ENCODE measurements around the gene ARID4B. TPM values are rescaled to one million over a fixed set of nuclear protein-coding genes. Genes with fewer than 3 reads are reported as not detected.
A peak's percentile ranks its signal among the peaks of the same experiment; 100 is the strongest.

Gene ARID4B
- total and polyA plus RNA-seq, 7 experiments from 2014 or later, result 60.8 to 124 (median 86.3) TPM

DNA sequence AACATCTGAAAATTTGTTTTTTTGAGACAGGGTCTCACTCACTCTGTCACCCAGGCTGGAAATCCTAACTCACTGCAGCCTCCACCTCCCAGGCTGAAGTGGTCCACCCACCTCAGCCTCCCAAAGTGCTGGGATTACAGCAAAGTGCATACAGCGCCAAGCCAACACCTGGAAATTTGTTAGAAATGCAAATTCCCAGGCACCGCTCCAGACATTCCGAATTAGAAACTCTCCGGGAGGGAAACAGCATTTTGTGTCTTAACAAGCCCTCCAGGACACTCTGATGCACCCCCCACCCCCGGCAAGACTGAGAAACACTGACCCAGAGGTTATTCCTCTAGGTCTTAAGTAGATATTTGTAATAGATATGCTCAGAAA, 49.1 kb downstream of the ARID4B start:
- Histone ChIP-seq H3K9me3 (ENCODE audit: control insufficient read depth in 2 of 3, low read length in 3 of 3) (no peaks in the 10 kb centered on the region), H3K36me3 (ENCODE audit: control insufficient read depth in 2 of 3, insufficient read depth in 3 of 3, low read length in 3 of 3) (no peaks in the 10 kb centered on the region), H3K4me3 (ENCODE audit: low read length) (no peak overlapping the region), H3K27me3 (ENCODE audit: control insufficient read depth in 2 of 2, insufficient read depth in 2 of 2, low read length in 2 of 2) (no peaks in the 10 kb centered on the region), H3K27ac (ENCODE audit: low read depth, low read length) (no peak overlapping the region), H3K4me1 (ENCODE audit: control insufficient read depth in 2 of 2, insufficient read depth in 2 of 2, low read length in 2 of 2) (peaks cover 24 to 33% of the 10 kb centered on the region in 2 donors)
- H3K36me3 Mint-ChIP-seq, result peaks cover 0 to 13% (median 5%) of the 10 kb centered on the region in 5 donors
- intact Hi-C loops (cut with micrococcal nuclease), result no loop called here
- no peak for ATAC-seq
- ChIA-PET CTCF (no interaction called here), POLR2A (interaction anchor here (1.1 kb wide), 1 partner anchor 51 kb away, joined by 5 read pairs; no protein-coding TSS in a partner anchor)
- peak overlapping the region in 1 of 10 donors; percentile 45 for H3K4me3 Mint-ChIP-seq
- peak overlapping the region in 5 of 9 donors; percentile 28 to 72 (median 52) for H3K27ac Mint-ChIP-seq
- DNase-seq, result no peak
- peaks cover 34 to 86% (median 71%) of the 10 kb centered on the region in 7 donors for H3K4me1 Mint-ChIP-seq
- peaks cover 0 to 2% (median 0%) of the 10 kb centered on the region in 11 donors for H3K9me3 Mint-ChIP-seq
- no peaks in the 10 kb centered on the region for H3K27me3 Mint-ChIP-seq

DNA sequence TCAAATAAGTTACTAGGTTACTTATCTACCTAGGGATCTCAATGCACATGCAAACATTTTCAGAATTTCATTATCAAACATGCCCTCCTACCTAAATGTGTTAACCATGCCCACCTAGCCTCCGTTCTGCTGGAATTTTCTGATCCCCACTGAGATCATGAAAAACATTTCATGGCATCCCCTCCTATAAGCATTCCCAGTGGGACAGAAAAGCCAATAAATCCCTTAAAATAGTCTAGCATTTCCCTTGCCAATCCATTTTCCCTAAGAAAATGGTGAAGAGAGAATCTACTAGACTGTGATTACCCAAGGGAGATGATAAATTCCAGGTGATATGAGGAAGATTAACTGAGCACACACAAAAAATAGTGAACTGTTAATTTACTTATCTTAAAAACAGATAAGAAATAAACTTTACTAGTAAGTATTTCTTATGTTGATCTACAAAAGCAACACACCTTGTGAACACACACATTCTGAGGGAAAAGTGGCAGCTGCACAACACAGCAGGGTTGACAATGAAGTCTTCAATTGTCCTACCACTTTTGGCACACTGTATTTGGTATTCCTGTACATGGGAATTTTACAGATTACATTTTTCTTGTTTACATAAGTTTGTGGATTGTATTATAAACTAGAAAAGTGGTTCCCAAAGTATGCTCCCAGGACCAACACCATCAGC, 49.6 kb downstream of the ARID4B start:
- Mint-ChIP-seq H3K4me1 (peaks cover 37 to 89% (median 76%) of the 10 kb centered on the region in 7 donors), H3K4me3 (peak overlapping the region in 4 of 10 donors; percentile 10 to 49 (median 12)), H3K27ac (peak overlapping the region in 7 of 9 donors; percentile 6 to 82 (median 51)), H3K27me3 (no peaks in the 10 kb centered on the region), H3K9me3 (peaks cover 0 to 2% (median 0%) of the 10 kb centered on the region in 11 donors), H3K36me3 (peaks cover 0 to 13% (median 5%) of the 10 kb centered on the region in 5 donors)
- intact Hi-C loops (cut with micrococcal nuclease), result no loop called here
- no peak for ATAC-seq
- H3K9me3 ChIP-seq (ENCODE audit: control insufficient read depth in 2 of 3, low read length in 3 of 3), result no peaks in the 10 kb centered on the region
- H3K4me1 ChIP-seq (ENCODE audit: control insufficient read depth in 2 of 2, insufficient read depth in 2 of 2, low read length in 2 of 2), result peaks cover 26 to 36% of the 10 kb centered on the region in 2 donors
- no peak for DNase-seq
- no peak overlapping the region for H3K27ac ChIP-seq (ENCODE audit: low read depth, low read length)
- ChIA-PET POLR2A (no interaction called here), CTCF (no interaction called here)
- no peak overlapping the region for H3K4me3 ChIP-seq (ENCODE audit: low read length)
- no peaks in the 10 kb centered on the region for H3K27me3 ChIP-seq (ENCODE audit: control insufficient read depth in 2 of 2, insufficient read depth in 2 of 2, low read length in 2 of 2)
- H3K36me3 ChIP-seq (ENCODE audit: control insufficient read depth in 2 of 3, insufficient read depth in 3 of 3, low read length in 3 of 3), result no peaks in the 10 kb centered on the region

DNA sequence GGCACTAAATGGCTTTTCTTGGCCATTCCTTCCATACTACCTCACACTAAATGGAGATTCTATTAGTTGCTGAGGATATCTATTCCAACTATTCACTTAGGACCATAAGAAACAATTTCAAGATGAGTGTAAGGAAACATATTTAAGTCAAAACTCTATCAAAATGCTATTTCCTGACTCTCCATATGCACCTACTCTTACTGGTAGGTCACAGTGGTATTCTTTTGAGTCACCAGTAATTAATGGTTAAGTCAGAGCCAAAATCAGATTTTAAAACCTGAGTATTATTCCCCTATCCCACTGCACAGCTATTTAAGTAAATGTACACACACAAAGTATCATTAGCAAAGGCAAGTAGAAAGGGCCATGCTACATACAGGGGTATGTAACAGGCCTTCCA, 50.3 kb downstream of the ARID4B start:
- Histone ChIP-seq H3K4me3 (ENCODE audit: low read length) (no peak overlapping the region), H3K27ac (ENCODE audit: low read depth, low read length) (no peak overlapping the region), H3K27me3 (ENCODE audit: control insufficient read depth in 2 of 2, insufficient read depth in 2 of 2, low read length in 2 of 2) (no peaks in the 10 kb centered on the region), H3K4me1 (ENCODE audit: control insufficient read depth in 2 of 2, insufficient read depth in 2 of 2, low read length in 2 of 2) (peaks cover 32 to 37% of the 10 kb centered on the region in 2 donors), H3K36me3 (ENCODE audit: control insufficient read depth in 2 of 3, insufficient read depth in 3 of 3, low read length in 3 of 3) (no peaks in the 10 kb centered on the region), H3K9me3 (ENCODE audit: control insufficient read depth in 2 of 3, low read length in 3 of 3) (no peaks in the 10 kb centered on the region)
- H3K36me3 Mint-ChIP-seq, result peaks cover 0 to 13% (median 5%) of the 10 kb centered on the region in 5 donors
- peaks cover 0 to 2% (median 0%) of the 10 kb centered on the region in 11 donors for H3K9me3 Mint-ChIP-seq
- peak overlapping the region in 8 of 9 donors; percentile 6 to 82 (median 42) for H3K27ac Mint-ChIP-seq
- DNase-seq (no peak), ATAC-seq (no peak)
- no peaks in the 10 kb centered on the region for H3K27me3 Mint-ChIP-seq
- H3K4me1 Mint-ChIP-seq, result peaks cover 38 to 91% (median 81%) of the 10 kb centered on the region in 7 donors
- ChIA-PET CTCF (no interaction called here), POLR2A (no interaction called here)
- peak overlapping the region in 4 of 10 donors; percentile 4 to 46 (median 10) for H3K4me3 Mint-ChIP-seq
- intact Hi-C loops (cut with micrococcal nuclease), result no loop called here

DNA sequence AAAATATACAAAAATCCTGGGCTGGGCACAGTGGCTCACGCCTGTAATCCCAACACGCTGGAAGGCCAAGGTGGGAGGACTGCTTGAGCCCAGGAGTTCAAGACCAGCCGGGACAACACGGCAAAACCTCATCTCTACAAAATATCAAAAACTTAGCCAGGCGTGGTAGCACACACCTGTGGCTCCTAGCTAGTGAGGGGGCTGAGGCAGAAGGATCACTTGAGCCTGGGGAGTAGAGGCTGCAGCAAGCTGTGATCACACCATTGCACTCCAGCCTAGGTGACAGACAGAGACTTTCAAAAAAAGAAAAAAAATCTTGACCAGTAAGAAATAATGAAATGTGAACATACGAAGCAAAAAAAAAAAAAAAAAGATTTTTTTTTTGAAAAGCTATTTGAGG, 52.1 kb downstream of the ARID4B start:
- no peaks in the 10 kb centered on the region for H3K27me3 Mint-ChIP-seq
- peaks cover 43 to 90% (median 83%) of the 10 kb centered on the region in 7 donors for H3K4me1 Mint-ChIP-seq
- H3K27me3 ChIP-seq (ENCODE audit: control insufficient read depth in 2 of 2, insufficient read depth in 2 of 2, low read length in 2 of 2), result no peaks in the 10 kb centered on the region
- H3K27ac Mint-ChIP-seq, result peak overlapping the region in 8 of 9 donors; percentile 4 to 79 (median 38)
- H3K9me3 Mint-ChIP-seq, result peaks cover 0 to 2% (median 0%) of the 10 kb centered on the region in 11 donors
- CTCF ChIA-PET, result no interaction called here
- POLR2A ChIA-PET, result interaction anchor here (1.0 to 1.8 kb wide), 7 partner anchors 14 to 53 kb away, joined by 3 to 7 read pairs (median 4); no protein-coding TSS in a partner anchor
- peaks cover 37 to 38% of the 10 kb centered on the region in 2 donors for H3K4me1 ChIP-seq (ENCODE audit: control insufficient read depth in 2 of 2, insufficient read depth in 2 of 2, low read length in 2 of 2)
- no peaks in the 10 kb centered on the region for H3K36me3 ChIP-seq (ENCODE audit: control insufficient read depth in 2 of 3, insufficient read depth in 3 of 3, low read length in 3 of 3)
- no peaks in the 10 kb centered on the region for H3K9me3 ChIP-seq (ENCODE audit: control insufficient read depth in 2 of 3, low read length in 3 of 3)
- DNase-seq (no peak), ATAC-seq (no peak)
- peaks cover 0 to 12% (median 4%) of the 10 kb centered on the region in 5 donors for H3K36me3 Mint-ChIP-seq
- intact Hi-C loops (cut with micrococcal nuclease), result loop anchor here in 1 of 2 donors (2.0 kb wide), 1 partner anchor 17 kb away; no protein-coding TSS in a partner anchor
- peak overlapping the region in 8 of 10 donors; percentile 13 to 66 (median 36) for H3K4me3 Mint-ChIP-seq
- H3K4me3 ChIP-seq (ENCODE audit: low read length), result no peak overlapping the region
- H3K27ac ChIP-seq (ENCODE audit: low read depth, low read length), result peak overlapping the region; percentile 10

DNA sequence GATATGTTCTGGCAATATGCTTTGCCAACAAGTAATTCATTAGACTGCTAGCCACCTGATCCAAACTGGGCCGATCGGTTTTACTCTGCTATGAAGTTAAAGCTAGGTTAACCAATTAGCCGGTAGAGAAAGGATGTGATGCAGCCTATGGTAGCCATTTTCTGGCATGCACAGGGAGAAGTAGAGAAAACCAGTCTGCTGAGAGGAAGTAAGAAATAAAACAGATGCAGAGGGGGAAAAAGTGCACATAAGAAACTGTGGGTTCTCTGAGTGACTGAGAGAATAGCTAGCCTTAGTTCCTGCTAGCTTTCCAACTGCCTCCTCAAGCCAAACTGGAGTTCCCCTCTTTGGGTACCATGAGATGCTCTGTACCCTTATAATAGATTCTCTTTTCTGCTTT, 52.8 kb downstream of the ARID4B start:
- H3K36me3 Mint-ChIP-seq, result peaks cover 0 to 8% (median 4%) of the 10 kb centered on the region in 5 donors
- no peaks in the 10 kb centered on the region for H3K27me3 Mint-ChIP-seq
- Histone ChIP-seq H3K4me1 (ENCODE audit: control insufficient read depth in 2 of 2, insufficient read depth in 2 of 2, low read length in 2 of 2) (peaks cover 37% of the 10 kb centered on the region in 2 donors), H3K4me3 (ENCODE audit: low read length) (no peak overlapping the region), H3K36me3 (ENCODE audit: control insufficient read depth in 2 of 3, insufficient read depth in 3 of 3, low read length in 3 of 3) (no peaks in the 10 kb centered on the region), H3K27me3 (ENCODE audit: control insufficient read depth in 2 of 2, insufficient read depth in 2 of 2, low read length in 2 of 2) (no peaks in the 10 kb centered on the region), H3K27ac (ENCODE audit: low read depth, low read length) (peak overlapping the region; percentile 10), H3K9me3 (ENCODE audit: control insufficient read depth in 2 of 3, low read length in 3 of 3) (no peaks in the 10 kb centered on the region)
- ChIA-PET CTCF (no interaction called here), POLR2A (interaction anchor here (1.0 to 1.8 kb wide), 6 partner anchors 14 to 52 kb away, joined by 3 to 7 read pairs (median 4); no protein-coding TSS in a partner anchor)
- peaks cover 48 to 92% (median 85%) of the 10 kb centered on the region in 7 donors for H3K4me1 Mint-ChIP-seq
- peak overlapping the region; percentile 13 to 66 (median 42) for H3K4me3 Mint-ChIP-seq
- peaks cover 0 to 2% (median 0%) of the 10 kb centered on the region in 11 donors for H3K9me3 Mint-ChIP-seq
- intact Hi-C loops (cut with micrococcal nuclease), result loop anchor here in 1 of 2 donors (2.0 kb wide), 1 partner anchor 16 kb away; no protein-coding TSS in a partner anchor
- DNase-seq, result peak in 7 of 9 donors; percentile 10 to 48 (median 31)
- H3K27ac Mint-ChIP-seq, result peak overlapping the region; percentile 4 to 79 (median 39)
- ATAC-seq, result peak; percentile 66

DNA sequence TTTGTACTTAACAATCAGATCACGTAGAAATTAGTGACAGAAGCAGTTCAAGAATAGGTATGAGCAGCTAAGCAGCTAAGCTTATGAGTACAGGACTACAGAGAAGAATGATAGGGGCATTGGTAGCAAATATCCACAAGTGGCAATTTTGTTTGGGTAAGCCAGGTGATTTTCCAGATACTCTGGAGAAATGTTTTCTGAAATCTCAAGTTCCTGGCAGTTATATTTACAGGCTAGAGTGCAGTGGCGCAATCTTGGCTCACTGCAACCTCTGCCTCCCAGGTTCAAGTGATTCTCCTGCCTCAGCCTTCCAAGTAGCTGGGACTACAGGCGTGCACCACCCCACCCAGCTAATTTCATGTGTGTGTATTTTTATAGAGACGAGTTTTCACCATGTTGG, 55.1 kb downstream of the ARID4B start:
- peak overlapping the region in 2 of 10 donors; percentile 7 to 23 for H3K4me3 Mint-ChIP-seq
- intact Hi-C loops (cut with micrococcal nuclease), result no loop called here
- peaks cover 0 to 2% (median 0%) of the 10 kb centered on the region in 11 donors for H3K9me3 Mint-ChIP-seq
- H3K27me3 Mint-ChIP-seq, result no peaks in the 10 kb centered on the region
- peaks cover 0 to 6% (median 3%) of the 10 kb centered on the region in 5 donors for H3K36me3 Mint-ChIP-seq
- H3K27ac Mint-ChIP-seq, result peak overlapping the region in 6 of 9 donors; percentile 6 to 61 (median 40)
- peaks cover 43 to 92% (median 85%) of the 10 kb centered on the region in 7 donors for H3K4me1 Mint-ChIP-seq
- H3K27me3 ChIP-seq (ENCODE audit: control insufficient read depth in 2 of 2, insufficient read depth in 2 of 2, low read length in 2 of 2), result no peaks in the 10 kb centered on the region
- DNase-seq (no peak), ATAC-seq (no peak)
- H3K36me3 ChIP-seq (ENCODE audit: control insufficient read depth in 2 of 3, insufficient read depth in 3 of 3, low read length in 3 of 3), result no peaks in the 10 kb centered on the region
- no peak overlapping the region for H3K4me3 ChIP-seq (ENCODE audit: low read length)
- H3K4me1 ChIP-seq (ENCODE audit: control insufficient read depth in 2 of 2, insufficient read depth in 2 of 2, low read length in 2 of 2), result peaks cover 22 to 31% of the 10 kb centered on the region in 2 donors
- ChIA-PET CTCF (interaction anchor here (0.9 kb wide), 1 partner anchor 127 kb away, joined by 3 read pairs; no protein-coding TSS in a partner anchor), POLR2A (interaction anchor here (1.2 kb wide), 1 partner anchor 23 kb away, joined by 3 read pairs; no protein-coding TSS in a partner anchor)
- H3K9me3 ChIP-seq (ENCODE audit: control insufficient read depth in 2 of 3, low read length in 3 of 3), result no peaks in the 10 kb centered on the region
- H3K27ac ChIP-seq (ENCODE audit: low read depth, low read length), result no peak overlapping the region

Measured in naive thymus-derived CD4-positive, alpha-beta T cell (primary cell).